K562 (cell line): ENCODE results near the gene VWA8.

ENCODE experiments used
- CTCF ChIP-seq, 3 experiments: IDR thresholded peaks in 2 of 3; conservative IDR thresholded peaks in 1 of 3; 2 replicates each; pipeline ENCODE4 v1.5.1; 2011 to 2012; ENCODE audit warnings: low read length in 3 of 3, mild to moderate bottlenecking in 3 of 3, control low read depth in 2 of 3, improper control_type of control experiment in 1 of 3, inconsistent platforms in 1 of 3, low read depth in 1 of 3, mixed read lengths in 1 of 3, moderate library complexity in 1 of 3; ENCODE audit not compliant: insufficient read depth in 2 of 3
- E2F1 ChIP-seq: sonication (generic); formaldehyde crosslinking; IDR thresholded peaks from 2 replicates; pipeline ENCODE4 v1.8.1; 2023; ENCODE audit warnings: mild to moderate bottlenecking, missing genetic modification reagents, moderate library complexity

- TF ChIP-seq CTCF (IDR thresholded peaks at IDR 0.05 in 2 of 3, conservative IDR thresholded peaks at IDR 0.05 in 1 of 3; ENCODE audit: insufficient read depth in 2 of 3, low read depth in 1 of 3, low read length in 3 of 3) (no peak), E2F1 (CRISPR knock-in tag) (no peak)
These were observed 359.0 kb downstream of the VWA8 start for GRCh38 chr13:41601718-41602445.
